ENCODE results near the gene NFE2L3.
"Not testable (repeated sequence)": the region's sequence is repeated elsewhere in the genome, so short reads cannot be mapped to it uniquely, and the experiment has no call there.

Gene NFE2L3

DNA sequence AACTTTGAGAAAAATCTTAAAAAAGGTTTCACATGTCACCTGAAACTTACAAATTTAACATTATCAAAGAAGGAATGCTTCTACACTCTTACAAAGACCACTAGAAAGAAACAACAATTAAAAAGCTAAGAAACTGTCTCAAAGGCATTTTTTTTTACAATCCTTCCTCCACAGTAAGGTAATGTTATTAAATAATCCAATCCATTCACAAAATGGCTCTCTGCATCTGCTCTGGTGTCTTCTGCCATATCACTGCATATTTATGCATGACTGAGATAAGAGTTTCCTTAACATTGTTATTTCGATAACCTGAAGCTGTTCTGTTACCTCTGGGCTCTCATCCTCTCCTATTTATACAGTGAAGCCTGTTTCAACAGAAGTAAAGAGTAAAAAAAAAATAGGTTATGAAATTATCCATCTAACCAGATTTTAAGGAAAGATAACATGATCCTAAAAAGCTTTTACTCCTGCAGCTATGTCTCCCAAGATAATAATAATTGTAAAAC lies 40.0 kb downstream of the NFE2L3 start:
- Histone ChIP-seq H2AFZ (ENCODE audit: low read length) (no peak overlapping the region), H4K20me1 (ENCODE audit: insufficient read depth, low read length) (peaks cover 8% of the 10 kb centered on the region), H3K4me2 (ENCODE audit: low read length) (no peak overlapping the region), H3K9me3 (ENCODE audit: low read length) (no peaks in the 10 kb centered on the region), H3K9ac (ENCODE audit: low read length) (no peak overlapping the region), H3K36me3 (ENCODE audit: insufficient read depth, low read length) (peaks cover 92% of the 10 kb centered on the region), H3K79me2 (ENCODE audit: insufficient read depth, low read length) (peaks cover 27% of the 10 kb centered on the region), H3F3A (ENCODE audit: insufficient read depth, low read length) (peaks cover 81% of the 10 kb centered on the region), H3K9me2 (ENCODE audit: low read depth, low read length) (no peaks in the 10 kb centered on the region), H3K27me3 (ENCODE audit: insufficient read depth, low read length) (no peaks in the 10 kb centered on the region), H3K27ac (ENCODE audit: low read depth, low read length, poor library complexity, severe bottlenecking) (no peak overlapping the region), H3K4me3 (ENCODE audit: low read depth, low read length, poor library complexity, severe bottlenecking) (no peak overlapping the region), H3K4me1 (ENCODE audit: insufficient read depth, low read length, severe bottlenecking) (peaks cover 86% of the 10 kb centered on the region)
- no peak for TF ChIP-seq EZH2 (IDR thresholded peaks at IDR 0.05; ENCODE audit: borderline replicate concordance, low read length)
- TF ChIP-seq, protein P1, sequence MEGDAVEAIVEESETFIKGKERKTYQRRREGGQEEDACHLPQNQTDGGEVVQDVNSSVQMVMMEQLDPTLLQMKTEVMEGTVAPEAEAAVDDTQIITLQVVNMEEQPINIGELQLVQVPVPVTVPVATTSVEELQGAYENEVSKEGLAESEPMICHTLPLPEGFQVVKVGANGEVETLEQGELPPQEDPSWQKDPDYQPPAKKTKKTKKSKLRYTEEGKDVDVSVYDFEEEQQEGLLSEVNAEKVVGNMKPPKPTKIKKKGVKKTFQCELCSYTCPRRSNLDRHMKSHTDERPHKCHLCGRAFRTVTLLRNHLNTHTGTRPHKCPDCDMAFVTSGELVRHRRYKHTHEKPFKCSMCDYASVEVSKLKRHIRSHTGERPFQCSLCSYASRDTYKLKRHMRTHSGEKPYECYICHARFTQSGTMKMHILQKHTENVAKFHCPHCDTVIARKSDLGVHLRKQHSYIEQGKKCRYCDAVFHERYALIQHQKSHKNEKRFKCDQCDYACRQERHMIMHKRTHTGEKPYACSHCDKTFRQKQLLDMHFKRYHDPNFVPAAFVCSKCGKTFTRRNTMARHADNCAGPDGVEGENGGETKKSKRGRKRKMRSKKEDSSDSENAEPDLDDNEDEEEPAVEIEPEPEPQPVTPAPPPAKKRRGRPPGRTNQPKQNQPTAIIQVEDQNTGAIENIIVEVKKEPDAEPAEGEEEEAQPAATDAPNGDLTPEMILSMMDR (IDR thresholded peaks at IDR 0.05; ENCODE audit: low read length): no peak

DNA sequence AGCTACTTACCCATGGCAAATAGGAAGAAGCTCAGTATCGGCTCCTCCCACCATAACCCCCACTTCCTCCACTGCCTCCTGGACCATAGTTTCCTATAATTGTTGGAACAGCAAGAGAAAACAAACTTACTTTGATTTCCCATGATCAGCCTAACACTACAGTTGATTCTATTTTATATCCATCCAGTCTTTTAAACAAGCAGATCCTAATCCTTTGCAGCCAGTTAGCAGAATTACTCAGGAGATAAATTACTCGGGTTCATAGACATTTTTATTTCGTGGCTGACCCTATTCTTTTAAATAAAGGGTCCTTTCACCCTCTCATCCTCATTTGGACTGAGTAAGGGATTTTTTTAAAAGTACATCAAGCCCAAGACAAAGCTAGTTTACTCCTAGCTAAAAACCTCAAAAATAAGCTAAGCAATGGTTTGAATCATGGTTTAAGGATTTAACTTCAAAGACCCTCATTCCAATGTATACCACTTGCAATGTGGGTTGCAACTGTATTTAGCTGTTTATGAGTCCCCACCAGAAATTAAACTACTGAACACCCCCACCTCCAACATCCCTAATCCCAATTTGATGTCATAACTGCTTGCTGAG lies 40.6 kb downstream of the NFE2L3 start:
- Histone ChIP-seq H3K36me3 (ENCODE audit: insufficient read depth, low read length) (peaks cover 97% of the 10 kb centered on the region), H3K79me2 (ENCODE audit: insufficient read depth, low read length) (peaks cover 33% of the 10 kb centered on the region), H3K27me3 (ENCODE audit: insufficient read depth, low read length) (no peaks in the 10 kb centered on the region), H3K9me3 (ENCODE audit: low read length) (no peaks in the 10 kb centered on the region), H3F3A (ENCODE audit: insufficient read depth, low read length) (peaks cover 82% of the 10 kb centered on the region), H2AFZ (ENCODE audit: low read length) (no peak overlapping the region), H3K4me1 (ENCODE audit: insufficient read depth, low read length, severe bottlenecking) (peaks cover 91% of the 10 kb centered on the region), H4K20me1 (ENCODE audit: insufficient read depth, low read length) (peaks cover 9% of the 10 kb centered on the region), H3K9me2 (ENCODE audit: low read depth, low read length) (no peaks in the 10 kb centered on the region), H3K4me2 (ENCODE audit: low read length) (no peak overlapping the region), H3K9ac (ENCODE audit: low read length) (no peak overlapping the region), H3K4me3 (ENCODE audit: low read depth, low read length, poor library complexity, severe bottlenecking) (no peak overlapping the region), H3K27ac (ENCODE audit: low read depth, low read length, poor library complexity, severe bottlenecking) (peak overlapping the region; percentile 8)
- no peak for TF ChIP-seq EZH2 (IDR thresholded peaks at IDR 0.05; ENCODE audit: borderline replicate concordance, low read length)
- TF ChIP-seq, protein P1 (IDR thresholded peaks at IDR 0.05; ENCODE audit: low read length): no peak

DNA sequence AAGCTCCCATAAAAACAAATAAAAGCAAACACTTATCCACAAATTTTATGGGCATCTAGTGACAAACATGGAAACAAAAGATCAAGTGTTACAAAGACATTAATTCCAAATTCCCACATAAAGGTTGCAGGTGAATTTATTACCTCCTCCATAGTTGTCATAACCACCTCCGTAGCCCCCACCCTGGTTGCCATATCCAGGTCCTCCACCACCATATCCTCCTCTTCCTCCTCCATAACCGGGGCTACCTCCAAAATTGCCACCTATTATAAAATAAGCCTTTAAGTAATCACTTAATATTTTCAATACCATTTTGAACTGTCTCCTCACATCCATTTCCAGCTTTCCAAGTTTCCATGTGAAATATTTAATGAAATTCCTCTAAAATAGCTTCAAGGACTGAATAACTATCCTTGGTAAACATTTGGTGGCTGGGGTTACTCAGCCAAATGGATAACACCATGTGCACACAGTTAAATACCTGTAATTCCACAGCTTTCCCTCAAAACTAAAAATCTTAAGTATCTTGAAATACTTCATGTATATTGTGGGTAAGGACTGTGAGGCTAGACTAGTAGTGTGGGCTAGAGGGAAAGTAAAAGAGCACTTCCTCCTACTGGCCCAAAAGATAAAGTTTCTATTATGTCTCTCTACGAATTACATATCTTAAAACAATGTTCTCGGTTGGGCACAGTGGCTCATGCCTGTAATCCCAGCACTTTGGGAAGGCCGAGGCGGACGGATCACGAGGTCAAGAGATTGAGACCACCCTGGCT lies 41.6 kb downstream of the NFE2L3 start:
- Histone ChIP-seq H3K4me1 (ENCODE audit: insufficient read depth, low read length, severe bottlenecking) (peaks cover 88% of the 10 kb centered on the region), H3K27me3 (ENCODE audit: insufficient read depth, low read length) (no peaks in the 10 kb centered on the region), H3K27ac (ENCODE audit: low read depth, low read length, poor library complexity, severe bottlenecking) (no peak overlapping the region), H3K9me3 (ENCODE audit: low read length) (no peaks in the 10 kb centered on the region), H3K9ac (ENCODE audit: low read length) (no peak overlapping the region), H3F3A (ENCODE audit: insufficient read depth, low read length) (peaks cover 76% of the 10 kb centered on the region), H3K36me3 (ENCODE audit: insufficient read depth, low read length) (peaks cover 99% of the 10 kb centered on the region), H2AFZ (ENCODE audit: low read length) (no peak overlapping the region), H3K4me3 (ENCODE audit: low read depth, low read length, poor library complexity, severe bottlenecking) (no peak overlapping the region), H3K79me2 (ENCODE audit: insufficient read depth, low read length) (peaks cover 43% of the 10 kb centered on the region), H3K9me2 (ENCODE audit: low read depth, low read length) (no peaks in the 10 kb centered on the region), H4K20me1 (ENCODE audit: insufficient read depth, low read length) (peaks cover 11% of the 10 kb centered on the region), H3K4me2 (ENCODE audit: low read length) (no peak overlapping the region)
- no peak for TF ChIP-seq EZH2 (IDR thresholded peaks at IDR 0.05; ENCODE audit: borderline replicate concordance, low read length)
- TF ChIP-seq, protein P1 (IDR thresholded peaks at IDR 0.05; ENCODE audit: low read length): no peak

DNA sequence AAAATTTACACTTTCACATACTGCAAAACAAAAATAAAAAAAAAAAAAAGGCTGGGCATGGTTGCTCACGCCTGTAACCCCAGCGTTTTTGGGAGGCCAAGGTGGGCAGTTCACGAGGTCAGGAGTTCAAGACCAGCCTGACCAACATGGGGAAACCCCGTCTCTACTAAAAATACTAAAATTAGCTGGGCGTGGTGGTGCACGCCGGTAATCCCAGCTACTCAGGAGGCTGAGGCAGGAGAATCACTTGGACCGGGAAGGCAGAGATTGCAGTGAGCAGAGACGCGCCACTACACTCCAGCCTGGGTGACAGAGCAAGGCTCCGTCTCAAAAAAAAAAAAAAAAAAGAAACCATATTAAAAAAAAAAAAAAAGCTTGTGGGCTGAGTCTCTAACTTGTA lies 42.8 kb downstream of the NFE2L3 start:
- H3K27me3 ChIP-seq (ENCODE audit: insufficient read depth, low read length); H3K9me3 ChIP-seq (ENCODE audit: low read length); H3K4me3 ChIP-seq (ENCODE audit: low read depth, low read length, poor library complexity, severe bottlenecking); H3K9me2 ChIP-seq (ENCODE audit: low read depth, low read length); H3K9ac ChIP-seq (ENCODE audit: low read length); H3K4me2 ChIP-seq (ENCODE audit: low read length); H2AFZ ChIP-seq (ENCODE audit: low read length): not testable (repeated sequence)
- peaks cover 11% of the 10 kb centered on the region for H4K20me1 ChIP-seq (ENCODE audit: insufficient read depth, low read length)
- H3K79me2 ChIP-seq (ENCODE audit: insufficient read depth, low read length): peaks cover 55% of the 10 kb centered on the region
- H3F3A ChIP-seq (ENCODE audit: insufficient read depth, low read length): peaks cover 69% of the 10 kb centered on the region
- H3K27ac ChIP-seq (ENCODE audit: low read depth, low read length, poor library complexity, severe bottlenecking): peak overlapping the region; percentile 2
- H3K4me1 ChIP-seq (ENCODE audit: insufficient read depth, low read length, severe bottlenecking): peaks cover 77% of the 10 kb centered on the region
- peaks cover 99% of the 10 kb centered on the region for H3K36me3 ChIP-seq (ENCODE audit: insufficient read depth, low read length)
